NCI-H1436 treated with DMSO at 0.1 percent for 48 hours (cell line): ENCODE results near the gene CDRT15L2.
"Not testable (repeated sequence)": the region's sequence is repeated elsewhere in the genome, so short reads cannot be mapped to it uniquely, and the experiment has no call there.

Source experiments
- DNase-seq: peaks from one replicate; lab custom pipeline; 2025; lab: John Stamatoyannopoulos, UW

CDRT15L2 gene

GRCh38 chr17:20575071-20575470 lies 4.5 kb upstream of the CDRT15L2 start:
- DNase-seq = not testable (repeated sequence)

- DNase-seq = not testable (repeated sequence)
Measured at GRCh38 chr17:20583891-20584577, 4.5 kb downstream of the CDRT15L2 start.

- DNase-seq = not testable (repeated sequence)
Measured at GRCh38 chr17:20588744-20589453, 9.4 kb downstream of the CDRT15L2 start.

- DNase-seq = not testable (repeated sequence)
Measured at GRCh38 chr17:20589454-20589810, 9.9 kb downstream of the CDRT15L2 start.

GRCh38 chr17:20591040-20591439 lies 11.5 kb downstream of the CDRT15L2 start:
- not testable (repeated sequence) for DNase-seq

GRCh38 chr17:20605568-20605967 lies 26.0 kb downstream of the CDRT15L2 start:
- DNase-seq = not testable (repeated sequence)

- not testable (repeated sequence) for DNase-seq
Measured at GRCh38 chr17:20609490-20609889, 30.0 kb downstream of the CDRT15L2 start.

- DNase-seq = no peak
Measured at GRCh38 chr17:20611309-20611708, 31.8 kb downstream of the CDRT15L2 start.

GRCh38 chr17:20612635-20613034 lies 33.1 kb downstream of the CDRT15L2 start:
- no peak for DNase-seq

GRCh38 chr17:20613248-20613647 lies 33.7 kb downstream of the CDRT15L2 start:
- no peak for DNase-seq

- no peak for DNase-seq
Measured at GRCh38 chr17:20613905-20614304, 34.4 kb downstream of the CDRT15L2 start.

GRCh38 chr17:20615461-20615860 lies 35.9 kb downstream of the CDRT15L2 start:
- DNase-seq = not testable (repeated sequence)
